RWPE1 (cell line): ENCODE measurements around the gene OMP.

ENCODE experiments used
- CTCF ChIA-PET: fragments of 350-600 bp; sonication (Branson Sonifier 250); formaldehyde crosslinking; extraction: SDS; loops from one replicate; lab custom pipeline; 2021; lab: Yijun Ruan, JAX
- POLR2A ChIA-PET: fragments of 400-600 bp; formaldehyde crosslinking; extraction: SDS; loops from one replicate; lab custom pipeline; 2020; ENCODE audit warnings: antibody characterized with exemption; ENCODE audit not compliant: low non-redundant PET; lab: Yijun Ruan, JAX
- DNase-seq: peaks from one replicate; pipeline ENCODE4 v3.0.0; 2012; ENCODE audit warnings: low spot score
- H3K27ac ChIP-seq: fragments of 450-650 bp; 2 replicates; pipeline ENCODE4 v1.5.1; 2017
- TF ChIP-seq, protein P1 (sequence below): fragments of 450-650 bp; conservative IDR thresholded peaks from 2 replicates; pipeline ENCODE4 v1.5.1; 2017; ENCODE audit warnings: low read depth, mild to moderate bottlenecking

The OMP gene

DNA sequence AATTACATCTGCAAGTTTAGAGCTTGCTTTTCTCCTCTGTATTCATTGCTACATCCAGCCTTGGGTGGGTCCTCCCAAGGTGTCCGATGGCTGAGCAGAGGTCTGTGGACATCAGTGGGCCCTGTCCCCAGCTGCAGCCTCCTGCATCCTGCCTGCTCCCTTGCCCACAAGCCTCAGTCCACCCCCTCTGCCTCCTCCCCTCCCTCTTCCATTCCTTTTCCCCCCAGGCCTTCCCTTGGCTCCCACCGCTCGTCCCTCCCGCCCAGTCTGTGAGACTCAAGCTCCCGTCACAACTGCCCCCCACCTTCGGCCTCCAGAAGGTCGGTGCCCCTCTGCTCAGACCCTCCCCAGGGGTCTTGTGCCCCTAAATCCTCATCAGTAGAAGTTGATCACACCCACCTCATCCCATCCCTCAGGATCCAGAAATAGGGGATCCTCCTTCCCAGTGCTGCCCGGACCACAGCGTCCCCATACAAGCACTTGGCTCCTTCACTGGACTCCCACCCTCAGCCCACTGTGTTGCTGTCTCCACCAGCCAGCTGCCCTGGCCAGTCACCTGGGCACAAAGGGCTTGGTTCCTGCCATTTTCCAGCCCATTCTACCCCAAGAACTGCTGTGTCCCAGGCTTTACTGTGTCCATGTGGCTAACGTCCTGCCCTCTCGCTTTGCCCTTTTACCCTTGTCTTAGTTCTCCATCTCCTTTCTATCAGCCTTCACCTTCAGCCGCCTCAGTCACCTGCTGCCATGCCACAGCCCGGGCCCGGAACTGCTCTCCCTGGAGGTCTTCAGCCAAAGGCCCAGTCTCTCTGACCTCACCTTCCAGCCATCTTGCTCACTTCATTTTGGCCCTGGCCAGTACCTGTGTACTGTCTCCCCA is 2.2 kb upstream of the OMP start:
- TF ChIP-seq, protein P1, sequence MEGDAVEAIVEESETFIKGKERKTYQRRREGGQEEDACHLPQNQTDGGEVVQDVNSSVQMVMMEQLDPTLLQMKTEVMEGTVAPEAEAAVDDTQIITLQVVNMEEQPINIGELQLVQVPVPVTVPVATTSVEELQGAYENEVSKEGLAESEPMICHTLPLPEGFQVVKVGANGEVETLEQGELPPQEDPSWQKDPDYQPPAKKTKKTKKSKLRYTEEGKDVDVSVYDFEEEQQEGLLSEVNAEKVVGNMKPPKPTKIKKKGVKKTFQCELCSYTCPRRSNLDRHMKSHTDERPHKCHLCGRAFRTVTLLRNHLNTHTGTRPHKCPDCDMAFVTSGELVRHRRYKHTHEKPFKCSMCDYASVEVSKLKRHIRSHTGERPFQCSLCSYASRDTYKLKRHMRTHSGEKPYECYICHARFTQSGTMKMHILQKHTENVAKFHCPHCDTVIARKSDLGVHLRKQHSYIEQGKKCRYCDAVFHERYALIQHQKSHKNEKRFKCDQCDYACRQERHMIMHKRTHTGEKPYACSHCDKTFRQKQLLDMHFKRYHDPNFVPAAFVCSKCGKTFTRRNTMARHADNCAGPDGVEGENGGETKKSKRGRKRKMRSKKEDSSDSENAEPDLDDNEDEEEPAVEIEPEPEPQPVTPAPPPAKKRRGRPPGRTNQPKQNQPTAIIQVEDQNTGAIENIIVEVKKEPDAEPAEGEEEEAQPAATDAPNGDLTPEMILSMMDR, result no peak
- no peak for DNase-seq
- H3K27ac ChIP-seq, result no peak overlapping the region
- POLR2A ChIA-PET, result no interaction called here
- CTCF ChIA-PET, result interaction anchor here (1.1 kb wide), 1 partner anchor 53 kb away, joined by 3 read pairs; no protein-coding TSS in a partner anchor

DNA sequence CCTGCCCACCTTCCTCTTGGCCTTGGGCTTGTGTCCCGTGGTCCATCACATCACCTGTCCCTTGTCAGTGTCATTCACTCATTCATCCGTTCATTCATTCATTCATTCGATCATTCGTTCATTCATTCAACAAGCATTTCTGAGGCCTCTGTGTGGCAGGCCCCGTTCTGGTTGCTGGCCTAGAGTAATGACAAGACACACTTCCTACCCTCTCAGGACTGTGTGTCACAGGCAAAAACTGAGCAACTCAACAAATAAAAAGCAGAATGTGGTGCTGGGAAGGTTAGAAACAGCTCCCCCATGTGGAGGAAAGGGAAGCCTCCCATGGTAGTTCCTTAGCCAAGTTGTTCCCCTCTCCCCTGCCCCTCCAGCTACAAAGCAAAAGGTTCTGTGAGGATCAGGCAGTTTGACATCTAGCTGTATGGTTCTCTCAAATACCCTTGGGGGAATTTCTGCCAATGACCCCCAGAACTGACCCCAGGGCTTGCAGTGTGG is 1.6 kb upstream of the OMP start:
- CTCF ChIA-PET, result interaction anchor here (0.6 to 1.1 kb wide), 2 partner anchors 54 to 370 kb away, joined by 3 read pairs; no protein-coding TSS in a partner anchor
- DNase-seq, result no peak
- H3K27ac ChIP-seq, result no peak overlapping the region
- POLR2A ChIA-PET, result no interaction called here
- TF ChIP-seq, protein P1, result no peak

DNA sequence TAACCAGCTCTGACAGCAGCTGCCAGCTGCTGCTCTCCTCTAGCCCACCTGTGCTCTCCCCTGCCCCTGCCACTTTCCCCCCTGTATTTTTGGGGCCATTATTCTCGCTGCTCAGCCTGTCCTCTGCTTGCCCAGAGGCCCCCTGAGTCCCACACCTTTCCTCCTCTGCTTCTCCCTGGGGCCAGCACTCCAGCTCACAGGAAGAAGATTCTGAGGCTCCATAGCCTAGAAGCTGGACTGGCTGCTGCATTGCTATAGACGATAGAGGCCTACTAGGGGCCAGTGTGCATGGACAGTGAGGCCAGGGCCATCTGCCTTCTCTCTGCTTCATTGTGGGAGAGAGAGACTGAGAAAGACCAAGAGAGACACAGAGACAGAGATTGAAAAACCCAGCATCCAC is 679 bp downstream of the OMP start:
- ChIA-PET POLR2A (no interaction called here), CTCF (no interaction called here)
- no peak for DNase-seq
- H3K27ac ChIP-seq, result no peak overlapping the region
- TF ChIP-seq, protein P1, result no peak

DNA sequence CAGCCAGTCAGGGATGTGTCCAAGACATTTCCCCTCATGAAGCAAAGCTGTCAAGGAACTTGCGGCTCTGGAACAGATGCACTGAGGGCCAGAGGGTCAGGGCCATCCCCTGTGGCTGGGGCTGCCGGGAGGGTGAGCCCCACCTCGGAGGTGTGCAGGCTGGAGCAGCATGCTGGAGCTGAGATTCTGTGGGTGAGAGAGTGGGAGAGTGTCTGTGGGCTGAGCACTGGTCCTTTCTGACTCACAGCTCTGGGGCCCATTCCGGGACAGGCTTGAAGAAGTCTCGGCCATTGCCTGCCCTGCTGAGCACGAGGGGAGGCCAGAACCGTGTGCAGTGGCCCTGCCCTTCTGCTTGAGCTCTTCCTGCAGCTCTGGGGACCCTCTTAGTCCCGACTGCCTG is 2.1 kb downstream of the OMP start:
- DNase-seq, result no peak
- ChIA-PET POLR2A (no interaction called here), CTCF (interaction anchor here (0.7 to 2.0 kb wide), 4 partner anchors 13 to 65 kb away, joined by 3 to 6 read pairs (median 4); no protein-coding TSS in a partner anchor)
- TF ChIP-seq, protein P1, result no peak
- H3K27ac ChIP-seq, result no peak overlapping the region

DNA sequence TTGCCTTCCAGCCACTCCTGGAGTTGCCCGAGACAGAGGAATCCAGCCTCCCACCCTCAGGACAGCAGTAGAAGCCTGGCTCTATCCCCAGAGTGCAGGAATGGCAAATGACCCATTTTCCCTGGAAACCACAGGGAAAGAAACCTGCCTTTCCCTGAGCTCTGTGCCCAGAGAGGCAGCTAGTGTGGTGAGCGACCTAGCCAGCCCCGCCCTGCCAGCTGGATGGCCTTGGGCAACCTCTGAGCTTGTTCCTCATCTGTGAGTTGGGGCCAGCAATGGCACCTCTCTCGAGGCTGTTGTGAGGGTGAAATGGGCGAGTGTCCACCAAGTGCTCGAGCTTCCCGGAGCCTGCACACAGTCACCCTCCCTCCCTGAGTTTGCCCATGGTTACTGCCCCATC is 3.7 kb downstream of the OMP start:
- CTCF ChIA-PET, result interaction anchor here (0.6 to 2.0 kb wide), 4 partner anchors 21 to 1400 kb away, joined by 3 to 10 read pairs (median 5); no protein-coding TSS in a partner anchor
- DNase-seq, result no peak
- POLR2A ChIA-PET, result no interaction called here
- TF ChIP-seq, protein P1, result no peak
- no peak overlapping the region for H3K27ac ChIP-seq

DNA sequence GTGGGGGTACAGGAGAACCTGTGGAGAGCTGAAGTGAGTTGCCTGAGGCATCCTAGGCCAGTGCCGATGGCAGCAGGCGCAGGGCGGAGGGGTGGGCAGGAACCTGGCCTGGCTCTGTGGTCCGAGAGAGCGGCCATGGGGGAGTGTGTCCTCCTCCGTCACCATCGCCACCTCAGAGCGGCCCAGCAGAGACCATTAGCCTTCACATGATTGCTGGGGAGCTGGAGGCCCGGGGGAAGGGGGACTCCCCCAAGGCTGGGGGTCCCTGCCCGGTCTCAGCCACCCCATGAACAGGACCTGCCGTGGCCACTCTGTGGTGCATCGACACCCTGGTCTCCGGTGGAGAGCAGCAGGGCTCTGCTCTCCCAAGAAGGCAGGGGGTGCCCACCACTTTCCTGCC is 4.1 kb downstream of the OMP start:
- no peak for DNase-seq
- TF ChIP-seq, protein P1, result no peak
- POLR2A ChIA-PET, result no interaction called here
- H3K27ac ChIP-seq, result no peak overlapping the region
- CTCF ChIA-PET, result interaction anchor here (0.6 to 2.0 kb wide), 5 partner anchors 16 to 1401 kb away, joined by 3 to 10 read pairs (median 5); no protein-coding TSS in a partner anchor
